ENCODE results near the gene NOL7. TPM values are rescaled to one million over a fixed set of nuclear protein-coding genes. Genes with fewer than 3 reads are reported as not detected.

NOL7 gene
- total and polyA plus RNA-seq, 5 donors from 2014 or later = 50.2 to 145 (median 128) TPM

DNA sequence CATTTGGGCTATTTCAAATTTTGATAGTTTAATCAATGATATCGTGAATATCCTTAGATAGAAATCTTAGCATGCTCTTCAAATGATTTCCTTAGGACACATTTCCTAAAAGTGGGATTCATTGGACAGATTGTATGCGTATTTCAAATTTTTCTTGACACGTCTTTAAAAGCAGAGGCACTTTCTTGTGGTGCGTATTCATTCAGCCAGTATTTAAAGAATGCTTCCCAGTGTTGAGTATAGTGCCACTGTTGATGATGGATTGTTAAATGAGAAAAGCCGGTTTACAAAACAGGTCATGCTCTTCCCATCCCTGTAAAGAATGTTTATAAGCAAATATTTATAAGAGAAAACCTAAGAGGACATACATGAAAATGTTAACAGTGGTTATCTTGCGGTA lies 15.1 kb upstream of the NOL7 start:
- no peaks in the 10 kb centered on the region for H3K4me1 ChIP-seq (ENCODE audit: control insufficient read depth, insufficient read depth, low read length, poor library complexity, severe bottlenecking)
- Mint-ChIP-seq H3K36me3 (peaks cover 58% of the 10 kb centered on the region), H3K27ac (no peak overlapping the region), H3K4me3 (no peak overlapping the region), H3K9me3 (no peaks in the 10 kb centered on the region), H3K4me1 (peaks cover 0 to 7% (median 0%) of the 10 kb centered on the region in 4 donors), H3K27me3 (no peaks in the 10 kb centered on the region)
- DNase-seq (no peak), ATAC-seq (ENCODE audit: low read depth in 2 of 2) (no peak)
- no peak overlapping the region for H3K27ac ChIP-seq (ENCODE audit: insufficient read depth, low read length, poor library complexity, severe bottlenecking)
- no peak overlapping the region for H3K4me3 ChIP-seq (ENCODE audit: low read depth, low read length)
- H3K9me3 ChIP-seq (ENCODE audit: control insufficient read depth in 2 of 2, low read length in 2 of 2) = no peaks in the 10 kb centered on the region
- H3K36me3 ChIP-seq (ENCODE audit: control insufficient read depth, insufficient read depth, low read length) = peaks cover 47% of the 10 kb centered on the region
- no peaks in the 10 kb centered on the region for H3K27me3 ChIP-seq (ENCODE audit: control insufficient read depth, insufficient read depth, low read length)

DNA sequence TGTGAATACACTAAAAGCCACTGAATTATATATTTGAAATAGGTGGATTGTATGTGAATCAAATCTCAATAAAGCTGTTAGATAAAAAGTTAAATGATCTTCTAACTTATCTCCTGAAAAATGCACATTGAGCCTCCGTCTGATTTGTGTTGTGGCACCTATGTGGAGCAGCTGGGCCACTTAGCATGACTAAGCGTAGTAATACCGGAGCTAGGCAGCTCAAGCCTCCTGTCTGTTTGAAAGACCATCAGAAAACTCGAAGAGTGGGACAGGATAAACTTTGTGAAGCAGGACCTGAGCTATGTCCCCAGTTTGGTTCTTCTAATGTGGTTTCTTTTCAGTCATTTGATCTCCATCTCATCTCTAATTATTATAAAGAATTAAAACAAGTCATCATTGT lies 11.0 kb upstream of the NOL7 start:
- no peaks in the 10 kb centered on the region for H3K9me3 ChIP-seq (ENCODE audit: control insufficient read depth in 2 of 2, low read length in 2 of 2)
- no peak overlapping the region for H3K27ac ChIP-seq (ENCODE audit: insufficient read depth, low read length, poor library complexity, severe bottlenecking)
- no peak for DNase-seq
- Mint-ChIP-seq H3K27ac (no peak overlapping the region), H3K4me3 (no peak overlapping the region), H3K9me3 (no peaks in the 10 kb centered on the region), H3K36me3 (peaks cover 44% of the 10 kb centered on the region), H3K27me3 (no peaks in the 10 kb centered on the region), H3K4me1 (peaks cover 0 to 4% (median 0%) of the 10 kb centered on the region in 4 donors)
- no peak for ATAC-seq (ENCODE audit: low read depth in 2 of 2)
- peaks cover 21% of the 10 kb centered on the region for H3K36me3 ChIP-seq (ENCODE audit: control insufficient read depth, insufficient read depth, low read length)
- no peaks in the 10 kb centered on the region for H3K27me3 ChIP-seq (ENCODE audit: control insufficient read depth, insufficient read depth, low read length)
- no peaks in the 10 kb centered on the region for H3K4me1 ChIP-seq (ENCODE audit: control insufficient read depth, insufficient read depth, low read length, poor library complexity, severe bottlenecking)
- no peak overlapping the region for H3K4me3 ChIP-seq (ENCODE audit: low read depth, low read length)

DNA sequence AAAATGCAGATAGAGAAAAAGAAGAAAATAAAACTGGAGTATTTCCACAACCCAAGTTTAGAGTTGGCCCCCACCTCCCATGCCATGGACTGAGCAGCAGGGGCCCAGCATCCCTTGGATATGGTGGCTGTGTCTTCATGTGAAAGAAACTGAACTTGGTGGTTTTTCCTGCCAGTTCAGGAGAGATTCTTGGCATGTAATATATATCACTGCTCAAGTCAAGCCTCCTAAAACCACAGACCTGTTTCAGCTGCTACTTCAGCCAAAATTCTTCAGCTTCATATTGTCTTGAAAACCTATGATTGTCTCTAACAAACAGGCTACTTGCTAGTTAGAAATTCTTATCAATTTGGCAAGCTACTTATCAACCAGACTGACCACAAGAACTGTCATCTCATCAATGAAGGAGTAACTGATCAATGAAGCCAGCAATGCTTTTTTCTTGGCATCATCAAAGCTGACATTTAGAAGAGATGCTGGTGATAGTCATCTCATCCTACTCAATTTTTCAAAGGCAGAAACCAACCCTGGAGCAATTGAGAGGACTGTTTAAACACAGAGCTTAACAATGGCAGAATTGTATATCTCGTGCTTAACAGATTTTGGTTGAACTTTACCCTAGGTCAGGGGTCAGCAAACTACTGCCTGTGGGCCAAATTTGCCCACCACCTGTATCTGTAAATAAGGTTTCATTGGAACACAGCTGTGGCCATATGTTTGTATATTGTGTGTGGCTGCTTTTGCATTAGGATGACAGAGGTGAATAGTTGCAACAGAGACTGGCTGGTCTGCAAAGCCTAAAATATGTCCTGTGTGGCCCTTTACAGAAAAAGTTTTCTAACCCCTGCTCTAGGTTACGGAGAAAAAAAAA lies 10.4 kb upstream of the NOL7 start:
- no peaks in the 10 kb centered on the region for H3K9me3 Mint-ChIP-seq
- H3K4me3 Mint-ChIP-seq = peak overlapping the region in 1 of 4 donors; percentile 21
- Histone ChIP-seq H3K36me3 (ENCODE audit: control insufficient read depth, insufficient read depth, low read length) (peaks cover 18% of the 10 kb centered on the region), H3K9me3 (ENCODE audit: control insufficient read depth in 2 of 2, low read length in 2 of 2) (no peaks in the 10 kb centered on the region), H3K27ac (ENCODE audit: insufficient read depth, low read length, poor library complexity, severe bottlenecking) (no peak overlapping the region), H3K4me3 (ENCODE audit: low read depth, low read length) (no peak overlapping the region), H3K27me3 (ENCODE audit: control insufficient read depth, insufficient read depth, low read length) (no peaks in the 10 kb centered on the region), H3K4me1 (ENCODE audit: control insufficient read depth, insufficient read depth, low read length, poor library complexity, severe bottlenecking) (no peaks in the 10 kb centered on the region)
- peaks cover 38% of the 10 kb centered on the region for H3K36me3 Mint-ChIP-seq
- H3K27ac Mint-ChIP-seq = no peak overlapping the region
- H3K27me3 Mint-ChIP-seq = no peaks in the 10 kb centered on the region
- DNase-seq (no peak), ATAC-seq (ENCODE audit: low read depth in 2 of 2) (no peak)
- H3K4me1 Mint-ChIP-seq = peaks cover 0 to 4% (median 0%) of the 10 kb centered on the region in 4 donors

DNA sequence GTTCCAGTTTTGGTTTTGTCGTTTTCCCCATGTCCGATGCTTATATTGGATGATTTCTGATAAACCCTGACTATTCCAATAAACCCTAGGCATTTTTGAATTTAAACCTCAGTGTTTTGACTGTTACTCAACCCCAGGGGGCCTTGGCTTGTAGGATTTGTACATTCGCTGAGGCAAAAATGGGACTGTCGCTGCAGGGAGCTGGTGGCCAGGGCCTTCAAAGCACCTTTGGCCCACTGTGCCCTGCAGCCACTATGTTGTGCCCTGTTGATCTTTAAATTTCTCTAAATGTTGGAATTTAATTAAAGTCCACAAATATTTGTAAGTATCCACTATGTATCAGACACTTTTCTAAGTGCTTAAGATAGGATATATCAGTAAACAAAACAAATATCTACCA lies 9.5 kb upstream of the NOL7 start:
- no peak overlapping the region for H3K27ac Mint-ChIP-seq
- DNase-seq = no peak
- H3K27me3 ChIP-seq (ENCODE audit: control insufficient read depth, insufficient read depth, low read length) = no peaks in the 10 kb centered on the region
- no peaks in the 10 kb centered on the region for H3K27me3 Mint-ChIP-seq
- no peak overlapping the region for H3K4me3 ChIP-seq (ENCODE audit: low read depth, low read length)
- no peak overlapping the region for H3K4me3 Mint-ChIP-seq
- H3K4me1 Mint-ChIP-seq = peaks cover 0 to 4% (median 2%) of the 10 kb centered on the region in 4 donors
- no peak overlapping the region for H3K27ac ChIP-seq (ENCODE audit: insufficient read depth, low read length, poor library complexity, severe bottlenecking)
- H3K9me3 Mint-ChIP-seq = no peaks in the 10 kb centered on the region
- ATAC-seq (ENCODE audit: low read depth in 2 of 2) = no peak
- no peaks in the 10 kb centered on the region for H3K9me3 ChIP-seq (ENCODE audit: control insufficient read depth in 2 of 2, low read length in 2 of 2)
- no peaks in the 10 kb centered on the region for H3K4me1 ChIP-seq (ENCODE audit: control insufficient read depth, insufficient read depth, low read length, poor library complexity, severe bottlenecking)
- H3K36me3 Mint-ChIP-seq = peaks cover 31% of the 10 kb centered on the region
- H3K36me3 ChIP-seq (ENCODE audit: control insufficient read depth, insufficient read depth, low read length) = peaks cover 18% of the 10 kb centered on the region

DNA sequence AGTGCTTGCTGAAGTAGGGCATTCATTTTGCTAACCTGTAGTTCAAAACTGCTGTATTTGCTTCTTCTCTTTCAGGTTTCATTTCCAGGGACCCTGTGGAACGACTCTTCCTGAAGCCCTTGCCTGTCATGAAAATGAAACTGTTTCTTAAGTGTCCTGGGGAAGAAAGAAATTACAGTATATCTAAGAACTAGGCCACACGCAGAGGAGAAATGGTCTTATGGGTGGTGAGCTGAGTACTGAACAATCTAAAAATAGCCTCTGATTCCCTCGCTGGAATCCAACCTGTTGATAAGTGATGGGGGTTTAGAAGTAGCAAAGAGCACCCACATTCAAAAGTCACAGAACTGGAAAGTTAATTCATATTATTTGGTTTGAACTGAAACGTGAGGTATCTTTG lies 3.4 kb upstream of the NOL7 start:
- H3K9me3 ChIP-seq (ENCODE audit: control insufficient read depth in 2 of 2, low read length in 2 of 2) = no peaks in the 10 kb centered on the region
- peak in 1 of 3 donors; percentile 43 for DNase-seq
- no peak overlapping the region for H3K27ac ChIP-seq (ENCODE audit: insufficient read depth, low read length, poor library complexity, severe bottlenecking)
- ATAC-seq (ENCODE audit: low read depth in 2 of 2) = no peak
- H3K27ac Mint-ChIP-seq = peak overlapping the region in 2 of 3 donors; percentile 9 to 10
- no peaks in the 10 kb centered on the region for H3K27me3 Mint-ChIP-seq
- no peaks in the 10 kb centered on the region for H3K27me3 ChIP-seq (ENCODE audit: control insufficient read depth, insufficient read depth, low read length)
- H3K4me1 Mint-ChIP-seq = peaks cover 11 to 40% (median 27%) of the 10 kb centered on the region in 4 donors
- H3K4me3 Mint-ChIP-seq = peak overlapping the region in 3 of 4 donors; percentile 10 to 16 (median 10)
- peaks cover 8% of the 10 kb centered on the region for H3K36me3 Mint-ChIP-seq
- H3K9me3 Mint-ChIP-seq = no peaks in the 10 kb centered on the region
- H3K36me3 ChIP-seq (ENCODE audit: control insufficient read depth, insufficient read depth, low read length) = no peaks in the 10 kb centered on the region
- H3K4me1 ChIP-seq (ENCODE audit: control insufficient read depth, insufficient read depth, low read length, poor library complexity, severe bottlenecking) = peaks cover 19% of the 10 kb centered on the region
- no peak overlapping the region for H3K4me3 ChIP-seq (ENCODE audit: low read depth, low read length)

DNA sequence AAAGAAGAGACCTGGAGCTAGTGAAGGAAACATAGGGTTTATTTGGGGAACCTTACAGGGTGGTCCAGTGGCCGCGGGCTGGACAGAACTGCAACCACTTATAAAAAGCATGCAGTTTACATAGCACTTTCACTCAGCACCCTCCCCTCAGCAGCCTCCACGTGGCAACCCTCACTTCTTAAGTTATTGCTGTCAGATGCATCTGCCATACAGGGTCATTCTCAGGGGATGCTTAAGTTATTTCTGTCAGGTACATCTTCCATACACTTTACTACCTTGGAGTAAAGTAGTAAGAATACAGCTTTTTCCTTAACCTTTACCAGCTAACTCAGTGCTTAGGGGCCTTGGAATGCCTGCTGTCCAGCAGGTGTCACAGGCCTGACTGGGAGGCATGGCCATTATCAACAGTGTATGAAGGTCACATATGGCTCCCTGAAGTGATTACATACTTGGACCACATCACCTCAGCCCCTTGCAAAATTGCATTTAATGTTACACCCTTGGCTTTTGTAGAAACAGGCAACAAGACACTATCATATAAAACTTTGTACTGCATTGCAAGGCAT lies 2.0 kb upstream of the NOL7 start:
- peaks cover 20 to 52% (median 35%) of the 10 kb centered on the region in 4 donors for H3K4me1 Mint-ChIP-seq
- Histone ChIP-seq H3K27me3 (ENCODE audit: control insufficient read depth, insufficient read depth, low read length) (no peaks in the 10 kb centered on the region), H3K27ac (ENCODE audit: insufficient read depth, low read length, poor library complexity, severe bottlenecking) (no peak overlapping the region), H3K36me3 (ENCODE audit: control insufficient read depth, insufficient read depth, low read length) (peaks cover 8% of the 10 kb centered on the region), H3K9me3 (ENCODE audit: control insufficient read depth in 2 of 2, low read length in 2 of 2) (no peaks in the 10 kb centered on the region), H3K4me1 (ENCODE audit: control insufficient read depth, insufficient read depth, low read length, poor library complexity, severe bottlenecking) (peaks cover 26% of the 10 kb centered on the region), H3K4me3 (ENCODE audit: low read depth, low read length) (no peak overlapping the region)
- ATAC-seq (ENCODE audit: low read depth in 2 of 2) (no peak), DNase-seq (no peak)
- peak overlapping the region in 1 of 3 donors; percentile 97 for H3K27ac Mint-ChIP-seq
- peaks cover 14% of the 10 kb centered on the region for H3K36me3 Mint-ChIP-seq
- H3K4me3 Mint-ChIP-seq = peak overlapping the region; percentile 43 to 99 (median 95)
- H3K9me3 Mint-ChIP-seq = no peaks in the 10 kb centered on the region
- no peaks in the 10 kb centered on the region for H3K27me3 Mint-ChIP-seq

DNA sequence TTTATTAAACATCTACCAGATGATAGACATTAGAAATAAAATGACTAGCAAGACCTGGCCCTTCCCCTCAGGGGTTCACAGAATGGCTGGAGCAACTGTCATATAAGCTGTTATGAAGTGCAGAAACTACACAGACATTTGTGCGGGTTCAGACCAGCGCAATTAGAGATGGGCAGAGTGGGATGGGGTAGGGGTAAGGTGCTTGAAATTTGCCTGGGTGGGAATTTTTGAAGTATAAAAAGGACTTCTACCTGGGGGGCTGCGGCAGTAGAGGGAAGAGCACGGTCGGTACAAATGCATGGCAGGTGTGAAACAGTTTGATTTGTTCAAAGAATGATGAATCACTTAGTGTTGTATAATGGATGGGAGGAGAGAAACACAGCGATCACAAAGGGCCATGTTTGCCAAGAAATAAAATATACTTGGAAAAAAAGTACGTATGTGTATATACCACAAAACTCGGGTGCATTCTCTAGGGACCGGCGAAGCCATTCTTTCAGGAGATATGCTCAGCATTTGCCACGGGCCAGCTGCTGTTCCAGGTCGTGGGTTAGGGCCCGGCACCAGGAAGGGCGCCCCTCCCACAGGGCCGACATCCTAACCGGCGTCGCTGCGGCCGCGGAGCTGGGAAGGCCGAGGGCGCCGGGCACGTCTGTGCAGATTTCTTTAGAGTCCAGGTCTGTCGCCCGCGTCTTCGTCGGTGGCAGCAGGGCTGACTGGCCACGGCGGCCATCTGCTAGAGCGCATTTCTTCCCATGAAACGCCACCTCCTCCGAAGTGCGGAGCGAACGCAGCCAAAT lies 809 bp upstream of the NOL7 start:
- Mint-ChIP-seq H3K4me1 (peaks cover 20 to 61% (median 41%) of the 10 kb centered on the region in 4 donors), H3K36me3 (peaks cover 18% of the 10 kb centered on the region), H3K27me3 (no peaks in the 10 kb centered on the region), H3K4me3 (peak overlapping the region; percentile 94 to 99 (median 96)), H3K27ac (peak overlapping the region; percentile 52 to 98 (median 97)), H3K9me3 (no peaks in the 10 kb centered on the region)
- H3K36me3 ChIP-seq (ENCODE audit: control insufficient read depth, insufficient read depth, low read length) = peaks cover 18% of the 10 kb centered on the region
- DNase-seq (peak in 1 of 3 donors; percentile 24), ATAC-seq (ENCODE audit: low read depth in 2 of 2) (no peak)
- no peaks in the 10 kb centered on the region for H3K9me3 ChIP-seq (ENCODE audit: control insufficient read depth in 2 of 2, low read length in 2 of 2)
- H3K4me1 ChIP-seq (ENCODE audit: control insufficient read depth, insufficient read depth, low read length, poor library complexity, severe bottlenecking) = peaks cover 26% of the 10 kb centered on the region
- peak overlapping the region; percentile 84 for H3K27ac ChIP-seq (ENCODE audit: insufficient read depth, low read length, poor library complexity, severe bottlenecking)
- peak overlapping the region; percentile 96 for H3K4me3 ChIP-seq (ENCODE audit: low read depth, low read length)
- H3K27me3 ChIP-seq (ENCODE audit: control insufficient read depth, insufficient read depth, low read length) = no peaks in the 10 kb centered on the region

Measured in CD4-positive, CD25-positive, alpha-beta regulatory T cell (primary cell).